Measurements from ENCODE around the gene LORICRIN.

Gene LORICRIN, protein sequence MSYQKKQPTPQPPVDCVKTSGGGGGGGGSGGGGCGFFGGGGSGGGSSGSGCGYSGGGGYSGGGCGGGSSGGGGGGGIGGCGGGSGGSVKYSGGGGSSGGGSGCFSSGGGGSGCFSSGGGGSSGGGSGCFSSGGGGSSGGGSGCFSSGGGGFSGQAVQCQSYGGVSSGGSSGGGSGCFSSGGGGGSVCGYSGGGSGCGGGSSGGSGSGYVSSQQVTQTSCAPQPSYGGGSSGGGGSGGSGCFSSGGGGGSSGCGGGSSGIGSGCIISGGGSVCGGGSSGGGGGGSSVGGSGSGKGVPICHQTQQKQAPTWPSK

DNA sequence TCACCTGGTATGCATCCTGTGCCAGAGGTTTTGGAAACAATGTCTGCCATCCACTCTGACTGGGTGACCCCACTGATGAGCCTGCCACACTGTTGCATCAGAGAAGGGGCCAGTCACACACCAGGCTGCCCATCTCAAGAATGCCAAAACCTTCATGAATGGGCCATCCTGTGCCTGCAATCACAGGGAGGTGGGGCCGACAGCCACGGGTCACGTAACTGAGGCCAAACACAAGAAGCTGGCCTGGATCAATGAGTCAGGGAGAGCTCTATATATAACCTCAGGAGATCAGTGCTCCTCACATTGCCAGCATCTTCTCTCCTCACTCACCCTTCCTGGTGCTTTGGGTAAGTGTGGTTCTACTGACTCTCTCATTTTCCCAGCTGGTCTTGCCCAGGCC is at the start of gene LORICRIN:
Gene LORICRIN, plus strand, starts transcription at position 301 of the 400 bp plus-strand sequence. CDS start 1,263 bp downstream, outside the sequence.
- DNase-seq (ENCODE audit: low read depth in 2 of 2) = no peak

DNA sequence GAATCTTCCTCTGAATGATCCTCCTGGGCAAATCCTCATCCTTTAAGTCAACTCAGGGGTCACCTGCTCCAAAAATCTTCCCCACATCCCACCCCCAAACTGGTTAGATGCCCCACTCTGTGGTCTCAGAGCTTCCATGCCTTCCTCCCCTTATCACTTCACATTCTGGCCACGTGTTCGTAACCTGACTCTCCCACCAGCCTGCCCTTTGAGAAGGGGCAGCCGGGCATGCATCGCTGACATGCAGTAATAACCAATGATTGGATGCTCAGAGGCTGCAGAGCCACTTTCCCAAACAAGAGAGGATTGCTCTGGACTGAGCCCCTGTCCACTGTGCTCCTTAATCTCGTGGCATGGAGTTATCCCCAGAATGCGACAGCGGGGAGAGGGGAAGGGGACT is 49.3 kb upstream of the LORICRIN start:
- no peak for DNase-seq (ENCODE audit: low read depth in 2 of 2)

- no peak for DNase-seq (ENCODE audit: low read depth in 2 of 2)
Observed at GRCh38 chr1:153212201-153212600, 47.3 kb upstream of the LORICRIN start.

- DNase-seq (ENCODE audit: low read depth in 2 of 2) = no peak
Observed at GRCh38 chr1:153213519-153213918, 46.0 kb upstream of the LORICRIN start.

- DNase-seq (ENCODE audit: low read depth in 2 of 2) = no peak
Observed at GRCh38 chr1:153217212-153217611, 42.3 kb upstream of the LORICRIN start, which contains the start of gene PRR9. Gene PRR9 (plus strand): TSS chr1:153217584. CDS start chr1:153218145, 561 bp downstream.

- DNase-seq (ENCODE audit: low read depth in 2 of 2) = no peak
Observed at GRCh38 chr1:153217744-153218416, 41.6 kb upstream of the LORICRIN start.

- no peak for DNase-seq (ENCODE audit: low read depth in 2 of 2)
Observed at GRCh38 chr1:153220606-153221303, 38.7 kb upstream of the LORICRIN start.

DNA sequence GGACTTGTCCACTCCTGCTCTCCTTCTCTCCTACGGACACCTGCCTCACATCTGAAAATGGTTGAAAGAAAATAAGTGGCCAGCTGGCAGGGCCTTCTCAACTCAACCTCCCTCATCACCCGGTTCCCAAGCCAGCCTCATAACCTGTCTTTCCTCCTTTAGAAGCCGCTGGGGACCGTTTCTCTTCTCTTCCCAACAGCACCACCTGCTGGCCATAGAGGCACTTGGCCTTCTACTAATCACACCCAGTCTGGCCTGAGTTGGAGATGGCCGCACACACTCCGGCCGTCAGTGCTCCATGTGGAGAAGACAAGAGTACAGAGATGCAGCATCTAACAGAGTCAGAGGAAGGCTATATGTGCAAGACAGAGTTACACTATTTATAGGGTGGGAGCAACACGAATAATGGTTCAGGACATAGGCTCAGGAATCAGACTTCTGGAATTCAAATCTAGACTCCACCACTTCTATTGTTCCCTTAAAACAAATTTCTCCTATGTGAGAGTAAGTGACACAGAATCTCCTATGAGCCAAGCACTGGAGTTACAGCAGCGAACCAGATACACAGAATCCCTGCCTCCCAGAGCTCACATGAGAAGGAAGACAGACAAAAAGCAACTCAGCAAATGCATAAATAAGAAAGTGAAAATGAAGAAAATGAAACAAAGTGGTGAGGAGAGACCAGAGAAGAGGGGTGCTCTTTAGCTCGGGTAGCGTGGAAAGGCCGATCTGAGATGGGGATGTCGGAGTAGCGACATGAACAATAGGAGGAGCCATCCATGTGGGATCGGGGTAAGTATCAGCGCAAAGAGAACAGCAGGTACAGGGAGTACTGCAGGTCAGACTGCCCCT is 36.2 kb upstream of the LORICRIN start:
- peak in 1 of 2 donors; percentile 12 for DNase-seq (ENCODE audit: low read depth in 2 of 2)

DNA sequence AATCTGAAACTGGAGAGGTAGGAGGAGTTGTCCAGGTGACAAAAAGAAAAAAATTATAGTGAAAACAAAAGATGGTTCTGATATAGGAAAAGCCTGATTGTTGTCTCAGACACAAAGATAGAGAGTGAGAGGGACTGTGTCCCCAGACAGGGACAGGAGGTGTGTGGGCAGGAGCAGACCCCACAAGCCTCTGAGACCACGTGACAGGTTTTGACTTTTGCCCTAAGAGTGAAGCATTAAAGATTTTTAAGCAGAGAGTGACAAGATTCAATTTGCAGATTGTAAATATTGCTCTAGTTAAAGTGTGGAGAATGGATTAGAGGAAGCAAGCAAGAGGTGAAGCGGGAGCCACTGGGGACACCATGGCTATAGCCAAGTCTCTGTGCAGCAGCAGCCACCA is 31.7 kb upstream of the LORICRIN start:
- no peak for DNase-seq (ENCODE audit: low read depth in 2 of 2)

GRCh38 chr1:153228491-153228890 is 31.0 kb upstream of the LORICRIN start:
- DNase-seq (ENCODE audit: low read depth in 2 of 2) = no peak

GRCh38 chr1:153229076-153229829 is 30.2 kb upstream of the LORICRIN start:
- DNase-seq (ENCODE audit: low read depth in 2 of 2) = peak in 1 of 2 donors; percentile 5

DNA sequence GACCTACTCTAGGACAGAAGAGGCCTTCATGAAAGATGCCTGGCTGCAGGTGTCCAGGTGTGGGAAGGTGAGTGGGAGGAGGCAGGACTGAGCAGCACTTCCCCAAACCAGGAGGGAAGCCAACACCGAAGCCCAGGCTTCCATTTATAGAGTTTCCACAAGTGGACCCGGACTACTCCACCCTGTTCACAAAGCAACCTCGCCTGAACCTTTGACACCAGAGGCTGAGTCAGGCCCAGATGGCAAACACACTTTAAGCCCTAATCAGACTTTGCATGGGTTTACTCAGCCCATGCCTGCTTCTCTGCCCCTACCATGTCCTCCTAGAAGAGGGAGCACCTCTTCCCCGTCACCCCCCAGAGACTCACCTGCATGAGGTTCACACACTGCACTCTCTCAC is 28.1 kb upstream of the LORICRIN start:
- DNase-seq (ENCODE audit: low read depth in 2 of 2) = no peak

DNA sequence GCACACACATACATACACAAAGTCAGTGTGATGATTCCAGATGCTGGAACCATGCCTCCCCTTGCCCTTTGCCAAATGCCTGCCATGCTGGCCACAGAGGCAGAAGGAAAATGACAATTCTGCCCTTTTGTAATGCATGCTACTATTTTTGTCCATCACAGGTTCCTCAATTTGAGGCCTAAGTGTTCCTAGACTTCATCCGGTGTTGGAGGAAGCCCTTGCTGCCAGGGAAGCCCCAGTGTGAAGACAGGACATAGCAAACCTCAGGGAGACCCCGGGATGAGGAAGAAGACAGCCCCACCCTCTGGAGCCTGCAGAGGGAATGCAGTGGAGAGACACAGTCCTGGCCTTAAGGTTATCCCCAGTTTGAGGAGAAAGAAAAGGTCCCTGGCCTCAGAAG is 27.7 kb upstream of the LORICRIN start:
- no peak for DNase-seq (ENCODE audit: low read depth in 2 of 2)

- DNase-seq (ENCODE audit: low read depth in 2 of 2) = no peak
Observed at GRCh38 chr1:153232553-153232952, 26.9 kb upstream of the LORICRIN start.

GRCh38 chr1:153233448-153233847 is 26.0 kb upstream of the LORICRIN start:
- DNase-seq (ENCODE audit: low read depth in 2 of 2) = no peak

DNA sequence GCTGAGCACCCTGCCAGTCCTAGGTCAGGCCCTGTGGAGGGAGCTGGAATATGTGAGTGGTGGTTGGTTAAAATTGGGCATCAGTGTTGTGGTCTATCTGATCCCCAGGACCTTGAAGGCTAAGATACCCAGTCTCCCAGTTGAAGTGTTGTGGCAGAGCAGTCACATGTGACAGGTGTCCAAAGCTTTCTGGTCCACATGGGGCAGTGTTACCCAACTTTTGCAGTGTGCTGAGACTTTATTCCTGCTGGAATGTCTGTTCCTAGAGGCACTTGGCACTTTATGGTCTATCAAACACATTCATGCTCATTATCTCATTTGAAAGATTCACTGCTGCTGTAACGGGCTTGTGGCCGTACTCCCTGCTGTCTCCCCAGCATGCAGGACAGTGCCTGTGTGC is 21.0 kb upstream of the LORICRIN start:
- DNase-seq (ENCODE audit: low read depth in 2 of 2) = no peak

GRCh38 chr1:153242160-153242559 is 17.3 kb upstream of the LORICRIN start:
- no peak for DNase-seq (ENCODE audit: low read depth in 2 of 2)

- DNase-seq (ENCODE audit: low read depth in 2 of 2) = no peak
Observed at GRCh38 chr1:153245466-153245865, 14.0 kb upstream of the LORICRIN start.

DNA sequence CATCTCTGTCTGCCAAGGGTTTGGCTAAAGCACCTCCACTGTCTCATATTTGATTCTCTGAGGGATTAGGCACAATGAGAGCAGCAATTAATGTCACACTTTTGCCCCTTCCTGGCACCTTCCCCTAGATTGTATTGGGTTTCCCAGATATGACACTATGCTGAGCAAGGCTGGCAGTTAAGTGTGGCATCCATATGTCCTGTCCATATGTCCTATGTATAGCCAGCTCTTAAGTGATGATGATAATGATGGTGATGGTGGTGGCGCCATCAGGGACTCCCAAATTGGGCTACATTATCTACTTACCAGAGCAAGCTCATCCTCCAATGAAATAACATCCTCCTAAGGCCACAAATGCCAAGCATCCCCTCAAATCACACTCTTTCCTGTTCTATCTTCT is 13.5 kb upstream of the LORICRIN start:
- DNase-seq (ENCODE audit: low read depth in 2 of 2) = no peak

- DNase-seq (ENCODE audit: low read depth in 2 of 2) = no peak
Observed at GRCh38 chr1:153246825-153247224, 12.7 kb upstream of the LORICRIN start.
